KMS-11 (cell line): Measurements from ENCODE around the gene VAC14.

Experiments used
- H2AFZ ChIP-seq: fragments of 200-600 bp; sonication (generic); 2 replicates; pipeline ENCODE4 v1.6.1; 2016; ENCODE audit warnings: antibody characterized with exemption, mixed run types, low read depth
- H3K27ac ChIP-seq: fragments of 200-600 bp; sonication (generic); 2 replicates; pipeline ENCODE4 v1.6.1; 2016; ENCODE audit warnings: mild to moderate bottlenecking, mixed run types
- H3K27me3 ChIP-seq: fragments of 200-600 bp; sonication (generic); 2 replicates; pipeline ENCODE4 v1.6.1; 2017; ENCODE audit warnings: mild to moderate bottlenecking, low read depth, mixed run types, moderate library complexity; ENCODE audit not compliant: insufficient read depth
- H3K36me3 ChIP-seq: fragments of 200-600 bp; sonication (generic); 2 replicates; pipeline ENCODE4 v1.6.1; 2017; ENCODE audit warnings: mild to moderate bottlenecking, mixed run types; ENCODE audit not compliant: insufficient read depth
- H3K4me1 ChIP-seq: fragments of 200-600 bp; sonication (generic); 2 replicates; pipeline ENCODE4 v1.6.1; 2016; ENCODE audit warnings: mild to moderate bottlenecking, low read depth, mixed run types; ENCODE audit not compliant: poor library complexity, severe bottlenecking
- H3K4me2 ChIP-seq: fragments of 200-600 bp; sonication (generic); 2 replicates; pipeline ENCODE4 v1.7.0; 2016; ENCODE audit warnings: mild to moderate bottlenecking, mixed run types
- H3K4me3 ChIP-seq: fragments of 200-600 bp; sonication (generic); IDR thresholded peaks from 2 replicates; pipeline ENCODE4 v1.6.1; 2017; ENCODE audit warnings: low read depth, low read length, mixed read lengths; ENCODE audit not compliant: insufficient read depth
- H3K79me2 ChIP-seq: fragments of 200-600 bp; sonication (generic); 2 replicates; pipeline ENCODE4 v1.6.1; 2016; ENCODE audit warnings: low read depth, mixed run types; ENCODE audit not compliant: insufficient read depth
- H3K9ac ChIP-seq: fragments of 200-600 bp; sonication (generic); 2 replicates; pipeline ENCODE4 v1.6.1; 2016; ENCODE audit warnings: mild to moderate bottlenecking, mixed run types
- H4K20me1 ChIP-seq: fragments of 200-600 bp; sonication (generic); 2 replicates; pipeline ENCODE4 v1.6.1; 2016; ENCODE audit warnings: mild to moderate bottlenecking, mixed run types; ENCODE audit not compliant: insufficient read depth
- TF ChIP-seq, protein P1 (sequence below): fragments of 200-600 bp; sonication (generic); conservative IDR thresholded peaks from 2 replicates; pipeline ENCODE4 v1.6.1; 2017; ENCODE audit warnings: low read depth, mild to moderate bottlenecking, antibody characterized with exemption, low read length, moderate library complexity, mixed read lengths

The VAC14 gene

DNA sequence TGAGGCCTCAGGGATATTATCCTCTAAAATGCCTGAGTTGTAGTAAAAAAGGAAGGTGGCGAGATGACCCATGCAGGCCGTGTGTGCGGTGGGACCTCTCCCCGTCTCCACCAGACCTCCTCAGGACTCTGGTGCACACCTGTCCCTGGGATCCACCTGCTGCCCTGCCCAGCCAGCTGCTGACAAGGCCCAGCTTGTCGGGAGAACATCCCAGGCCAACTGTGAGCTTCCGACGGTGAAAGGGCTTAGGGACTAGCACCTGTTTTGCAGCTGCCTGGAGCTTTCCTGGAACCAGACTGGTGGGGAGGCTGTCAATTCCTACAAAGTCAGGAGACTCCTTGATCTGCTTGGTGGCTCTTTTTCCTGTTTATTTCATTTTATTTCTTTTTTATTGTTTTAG is 143.0 kb downstream of the VAC14 start:
- Histone ChIP-seq H3K4me1 (peaks cover 8% of the 10 kb centered on the region), H3K9ac (no peak overlapping the region), H3K27me3 (no peaks in the 10 kb centered on the region), H3K79me2 (no peaks in the 10 kb centered on the region), H3K4me3 (no peak overlapping the region), H3K4me2 (no peak overlapping the region), H3K36me3 (no peaks in the 10 kb centered on the region), H4K20me1 (no peaks in the 10 kb centered on the region), H2AFZ (no peak overlapping the region), H3K27ac (no peak overlapping the region)
- TF ChIP-seq, protein P1, sequence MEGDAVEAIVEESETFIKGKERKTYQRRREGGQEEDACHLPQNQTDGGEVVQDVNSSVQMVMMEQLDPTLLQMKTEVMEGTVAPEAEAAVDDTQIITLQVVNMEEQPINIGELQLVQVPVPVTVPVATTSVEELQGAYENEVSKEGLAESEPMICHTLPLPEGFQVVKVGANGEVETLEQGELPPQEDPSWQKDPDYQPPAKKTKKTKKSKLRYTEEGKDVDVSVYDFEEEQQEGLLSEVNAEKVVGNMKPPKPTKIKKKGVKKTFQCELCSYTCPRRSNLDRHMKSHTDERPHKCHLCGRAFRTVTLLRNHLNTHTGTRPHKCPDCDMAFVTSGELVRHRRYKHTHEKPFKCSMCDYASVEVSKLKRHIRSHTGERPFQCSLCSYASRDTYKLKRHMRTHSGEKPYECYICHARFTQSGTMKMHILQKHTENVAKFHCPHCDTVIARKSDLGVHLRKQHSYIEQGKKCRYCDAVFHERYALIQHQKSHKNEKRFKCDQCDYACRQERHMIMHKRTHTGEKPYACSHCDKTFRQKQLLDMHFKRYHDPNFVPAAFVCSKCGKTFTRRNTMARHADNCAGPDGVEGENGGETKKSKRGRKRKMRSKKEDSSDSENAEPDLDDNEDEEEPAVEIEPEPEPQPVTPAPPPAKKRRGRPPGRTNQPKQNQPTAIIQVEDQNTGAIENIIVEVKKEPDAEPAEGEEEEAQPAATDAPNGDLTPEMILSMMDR, result no peak

DNA sequence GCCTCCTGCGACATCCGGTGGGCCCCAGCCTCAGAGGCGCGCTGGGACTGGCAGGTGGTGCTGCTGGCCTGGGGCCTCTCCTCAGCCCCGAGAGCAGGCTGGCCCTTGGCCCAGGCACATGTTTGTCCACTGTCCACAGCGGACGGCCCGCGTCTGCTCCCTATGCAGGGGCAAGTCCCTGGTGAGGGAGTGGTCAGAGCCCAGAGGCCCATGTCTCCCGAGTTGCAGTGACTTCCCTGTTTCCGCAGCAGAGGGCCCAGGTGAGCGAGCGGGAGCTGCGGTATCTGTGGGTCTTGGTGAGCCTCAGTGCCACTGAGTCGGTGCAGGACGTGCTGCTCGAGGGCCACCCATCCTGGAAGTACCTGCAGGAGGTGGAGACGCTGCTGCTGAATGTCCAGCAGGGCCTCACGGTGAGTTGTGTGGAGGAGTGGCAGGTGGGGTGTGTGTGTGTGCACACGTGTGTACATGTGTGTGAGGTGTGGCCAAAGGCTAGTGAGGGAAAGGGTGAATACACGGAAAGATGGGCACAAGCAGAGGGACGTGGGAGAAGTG is 144.2 kb downstream of the VAC14 start:
- Histone ChIP-seq H3K27ac (no peak overlapping the region), H3K9ac (no peak overlapping the region), H3K27me3 (no peaks in the 10 kb centered on the region), H3K4me1 (peaks cover 8% of the 10 kb centered on the region), H4K20me1 (no peaks in the 10 kb centered on the region), H3K36me3 (no peaks in the 10 kb centered on the region), H3K79me2 (no peaks in the 10 kb centered on the region), H3K4me2 (no peak overlapping the region), H3K4me3 (no peak overlapping the region), H2AFZ (no peak overlapping the region)
- TF ChIP-seq, protein P1, result no peak

DNA sequence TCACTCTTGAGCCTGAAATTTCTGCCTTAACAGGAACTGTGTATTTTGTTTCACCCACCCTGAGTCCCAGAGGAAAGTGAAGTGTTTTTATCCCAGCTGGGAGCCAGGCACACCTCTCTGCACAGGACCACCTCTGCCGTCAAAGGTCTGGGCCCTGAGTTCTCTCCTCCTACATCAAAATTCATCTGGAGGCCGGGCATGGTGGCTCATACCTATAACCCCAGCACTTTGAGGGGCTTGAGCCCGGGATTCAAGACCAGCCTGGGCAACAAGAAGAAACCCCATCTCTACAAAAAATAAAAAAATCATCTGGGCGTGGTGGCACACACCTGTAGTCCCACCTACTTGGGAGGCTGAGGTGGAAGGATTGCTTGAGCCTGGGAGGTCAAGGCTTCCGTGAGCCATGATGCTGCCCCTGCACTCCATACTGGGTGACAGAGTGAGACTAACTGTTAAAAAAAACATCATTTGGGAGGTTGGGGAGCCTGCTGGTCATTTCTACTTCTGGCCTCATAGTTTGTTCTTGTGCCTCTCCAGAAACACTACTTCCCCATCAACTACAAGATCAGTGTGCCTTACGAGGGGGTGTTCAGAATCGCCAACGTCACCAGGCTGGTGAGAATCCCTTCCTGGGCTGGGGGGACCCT is 144.8 kb downstream of the VAC14 start:
- H3K27ac ChIP-seq, result no peak overlapping the region
- TF ChIP-seq, protein P1, result no peak
- H2AFZ ChIP-seq, result no peak overlapping the region
- H3K4me1 ChIP-seq, result peaks cover 8% of the 10 kb centered on the region
- no peaks in the 10 kb centered on the region for H3K27me3 ChIP-seq
- no peaks in the 10 kb centered on the region for H3K36me3 ChIP-seq
- H4K20me1 ChIP-seq, result no peaks in the 10 kb centered on the region
- H3K79me2 ChIP-seq, result no peaks in the 10 kb centered on the region
- no peak overlapping the region for H3K4me3 ChIP-seq
- H3K4me2 ChIP-seq, result no peak overlapping the region
- no peak overlapping the region for H3K9ac ChIP-seq

DNA sequence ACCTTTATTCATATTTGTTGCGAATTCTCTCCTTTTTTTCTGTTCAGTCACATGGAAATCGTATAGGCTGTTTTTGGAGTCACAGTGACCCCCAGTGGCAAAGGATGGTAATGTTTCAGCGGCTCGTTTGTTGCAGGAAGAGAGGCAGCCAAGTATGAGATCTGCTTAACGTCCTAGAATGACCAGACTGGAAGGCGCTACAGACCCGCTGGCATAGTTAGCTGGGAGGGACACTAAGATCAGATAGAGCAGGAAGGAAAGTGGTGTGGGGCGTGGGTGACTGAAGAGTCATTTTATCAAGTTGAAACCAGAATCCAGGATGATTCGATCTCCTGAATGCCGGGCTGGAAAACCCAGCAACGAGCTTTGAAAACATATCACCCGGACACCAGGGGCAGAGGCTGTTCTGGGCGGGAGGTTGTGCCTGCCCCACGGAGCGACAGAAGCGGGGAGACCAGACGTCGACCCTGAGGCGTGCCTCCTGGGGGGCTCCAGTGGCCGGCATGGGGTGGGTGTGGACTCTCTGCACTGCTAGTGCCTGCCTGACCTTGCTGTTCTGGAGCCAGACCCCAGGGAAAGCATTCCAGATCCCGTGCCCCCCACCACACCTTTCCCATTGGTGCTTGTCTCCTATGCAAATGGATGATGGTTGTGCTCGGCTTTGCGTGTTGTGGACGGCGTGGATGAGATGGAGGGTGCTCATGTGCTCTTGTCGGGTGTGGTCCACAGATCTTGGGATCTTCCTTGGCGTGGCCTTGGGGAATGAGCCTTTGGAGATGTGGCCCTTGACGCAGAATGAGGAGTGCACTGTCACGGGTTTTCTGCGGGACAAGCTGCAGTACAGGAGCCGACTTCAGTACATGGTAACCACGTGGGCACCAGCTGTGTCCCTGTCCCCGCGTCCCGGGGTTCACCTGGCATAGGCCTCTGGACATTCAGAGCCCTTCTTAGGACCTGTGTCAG is 146.9 kb downstream of the VAC14 start:
- Histone ChIP-seq H3K4me2 (peak overlapping the region; percentile 56; the same call in 1 of the 2 replicates), H4K20me1 (no peaks in the 10 kb centered on the region), H3K27me3 (no peaks in the 10 kb centered on the region), H3K27ac (no peak overlapping the region), H3K4me1 (peaks cover 8% of the 10 kb centered on the region), H3K4me3 (no peak overlapping the region), H3K36me3 (no peaks in the 10 kb centered on the region), H3K9ac (no peak overlapping the region), H2AFZ (peak overlapping the region; percentile 93), H3K79me2 (no peaks in the 10 kb centered on the region)
- TF ChIP-seq, protein P1, result peak; percentile 90
